NCI-H1436 (cell line): Measurements from ENCODE around the gene MRPS11.
"Not testable (repeated sequence)": the region's sequence is repeated elsewhere in the genome, so short reads cannot be mapped to it uniquely, and the experiment has no call there.

Experiments used
- DNase-seq: peaks from one replicate; lab custom pipeline; 2025; lab: John Stamatoyannopoulos, UW

The MRPS11 gene

DNA sequence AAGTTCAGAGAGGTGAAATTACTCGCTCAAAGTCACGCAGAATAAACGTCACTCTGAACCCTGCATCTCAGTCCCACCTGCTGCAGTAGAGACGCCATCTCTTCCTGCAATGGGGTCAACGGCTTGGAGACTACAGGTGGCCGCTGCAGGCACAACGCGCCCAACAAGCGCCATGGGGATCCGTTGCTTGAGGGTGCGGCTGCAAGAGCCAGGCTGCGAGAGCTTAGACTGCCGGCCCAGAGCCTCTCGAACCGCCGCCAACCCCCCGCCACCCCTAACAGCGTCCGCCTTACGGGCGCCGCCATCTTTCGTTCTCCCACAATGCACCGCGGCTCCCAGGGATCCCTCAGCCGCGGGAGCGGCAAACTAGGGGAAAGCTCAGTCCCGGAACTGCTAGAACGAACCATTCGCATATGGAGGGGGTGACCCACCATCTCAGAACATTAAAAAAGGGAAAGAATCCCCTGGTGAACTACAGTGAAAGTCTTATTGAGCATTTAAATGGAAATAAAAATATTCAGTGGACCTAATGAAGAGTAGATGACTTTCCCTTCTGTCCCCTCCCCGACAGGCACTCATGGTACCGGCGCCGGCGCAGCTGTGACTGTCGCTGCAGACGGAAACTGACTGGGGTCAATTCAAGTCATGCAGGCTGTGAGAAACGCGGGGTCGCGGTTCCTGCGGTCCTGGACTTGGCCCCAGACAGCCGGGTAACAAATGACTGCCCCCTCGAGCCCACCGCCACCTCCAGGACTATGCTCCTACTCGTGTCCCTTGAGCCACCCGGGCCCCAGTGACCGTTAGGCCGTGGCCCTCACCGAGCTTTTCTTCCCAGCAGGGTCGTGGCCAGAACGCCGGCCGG is at the start of gene MRPS11, which contains the start of gene MRPL46:
TSS of gene MRPS11 (plus strand) at position 636 of the 862 bp plus-strand sequence. CDS start at position 646, 10 bp downstream.
TSS of gene MRPL46 (minus strand) at position 316 of the 862 bp plus-strand sequence. CDS start at position 305, 11 bp downstream.
- DNase-seq: peak; percentile 88

- no peak for DNase-seq
Measured at GRCh38 chr15:88419830-88420229, 47.7 kb upstream of the MRPS11 start.

- no peak for DNase-seq
Measured at GRCh38 chr15:88423331-88423730, 44.2 kb upstream of the MRPS11 start.

DNA sequence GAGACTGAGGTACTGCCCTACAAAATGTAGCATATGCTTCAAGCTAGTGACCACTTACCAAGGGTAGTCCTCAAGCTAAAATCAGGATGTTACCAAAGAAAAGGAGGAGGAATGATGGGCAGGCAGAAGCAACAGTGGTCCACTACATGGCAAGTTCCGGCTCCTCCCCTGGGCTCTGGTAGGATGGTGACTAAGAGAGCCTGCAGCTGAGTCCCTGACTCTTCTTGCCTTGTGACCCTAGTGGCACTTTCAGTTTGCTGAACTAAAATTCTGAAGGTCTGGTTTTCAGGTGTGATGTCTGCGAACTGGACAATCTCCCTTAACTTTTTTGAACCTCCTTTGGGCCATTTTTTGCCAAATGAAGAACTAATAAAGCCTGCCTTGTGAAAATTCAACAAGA is 41.2 kb upstream of the MRPS11 start:
- no peak for DNase-seq

- DNase-seq: no peak
Measured at GRCh38 chr15:88428053-88428452, 39.5 kb upstream of the MRPS11 start.

GRCh38 chr15:88428805-88429605 is 38.5 kb upstream of the MRPS11 start:
- no peak for DNase-seq

GRCh38 chr15:88430051-88430450 is 37.5 kb upstream of the MRPS11 start:
- DNase-seq: no peak

- DNase-seq: no peak
Measured at GRCh38 chr15:88431441-88431840, 36.1 kb upstream of the MRPS11 start.

DNA sequence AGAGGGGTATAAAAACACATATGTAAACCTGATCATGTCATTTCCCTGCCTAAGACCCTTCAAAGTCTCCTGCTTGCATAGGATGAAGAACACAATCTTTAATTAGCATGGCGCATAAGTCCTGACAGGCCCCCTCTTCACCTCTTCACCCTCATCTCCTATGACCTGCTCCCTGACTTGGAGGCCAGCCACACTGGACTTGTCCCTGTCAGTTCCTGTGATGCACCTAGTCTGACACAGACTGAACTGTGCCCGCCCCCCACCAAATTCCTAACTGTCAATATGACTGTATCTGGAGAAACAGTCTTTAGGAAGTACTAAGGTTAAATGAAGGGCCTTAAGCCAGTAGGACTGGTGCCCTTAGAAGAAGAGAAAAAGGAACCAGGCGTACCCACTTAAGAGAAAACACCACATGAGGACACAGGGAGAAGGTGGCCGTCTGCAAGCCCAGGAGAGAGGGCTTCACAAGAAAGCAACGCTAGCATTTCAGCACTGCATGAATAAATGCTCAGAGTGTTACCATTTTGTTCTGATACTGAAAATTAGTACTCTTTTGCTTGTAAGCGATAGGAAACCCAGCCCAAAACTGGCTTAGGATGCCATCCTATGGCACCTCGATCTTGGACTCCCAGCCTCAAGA is 34.3 kb upstream of the MRPS11 start:
- DNase-seq: no peak

GRCh38 chr15:88434106-88434505 is 33.4 kb upstream of the MRPS11 start:
- DNase-seq: not testable (repeated sequence)

DNA sequence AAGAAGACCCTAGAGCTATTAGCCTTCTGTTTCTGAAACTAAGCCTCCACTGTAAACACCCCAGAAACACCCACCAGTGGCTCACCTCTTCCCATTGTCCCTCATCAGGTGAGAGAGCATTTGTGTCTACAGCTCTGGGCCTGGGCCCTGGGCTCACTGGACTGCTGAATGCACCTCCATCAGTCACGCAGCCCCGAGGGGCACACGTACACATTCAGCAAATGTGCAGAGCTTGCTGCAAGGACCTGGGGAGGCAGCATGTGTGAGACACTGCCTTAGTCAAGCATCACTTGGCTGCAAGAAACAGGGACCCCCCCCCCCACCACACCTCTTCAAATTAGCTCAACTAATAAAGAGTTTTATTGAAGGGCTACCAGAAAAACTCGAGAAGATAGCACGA is 29.3 kb upstream of the MRPS11 start:
- DNase-seq: no peak

DNA sequence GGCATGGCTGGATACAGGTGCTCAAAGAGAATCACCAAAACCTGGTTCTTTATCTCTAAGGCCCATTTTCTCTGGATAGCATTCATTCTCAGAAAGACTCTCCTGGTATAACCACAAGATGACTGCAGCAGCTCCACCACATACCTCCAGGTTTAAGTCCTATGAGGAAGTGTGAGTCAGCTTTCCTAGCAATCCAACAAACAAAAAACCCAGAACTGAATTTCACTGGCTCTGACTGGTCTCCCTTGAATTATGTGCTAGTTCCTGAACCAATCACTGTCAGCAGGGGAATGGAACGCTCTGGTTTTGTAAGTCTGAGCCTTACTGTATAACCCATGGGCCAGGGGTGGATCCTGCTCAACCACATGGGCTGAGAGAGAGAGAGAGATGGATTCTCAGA is 27.5 kb upstream of the MRPS11 start:
- no peak for DNase-seq

- DNase-seq: no peak
Measured at GRCh38 chr15:88441076-88441730, 26.3 kb upstream of the MRPS11 start.

GRCh38 chr15:88447206-88447605 is 20.3 kb upstream of the MRPS11 start:
- DNase-seq: no peak

GRCh38 chr15:88447741-88448140 is 19.8 kb upstream of the MRPS11 start:
- DNase-seq: no peak

DNA sequence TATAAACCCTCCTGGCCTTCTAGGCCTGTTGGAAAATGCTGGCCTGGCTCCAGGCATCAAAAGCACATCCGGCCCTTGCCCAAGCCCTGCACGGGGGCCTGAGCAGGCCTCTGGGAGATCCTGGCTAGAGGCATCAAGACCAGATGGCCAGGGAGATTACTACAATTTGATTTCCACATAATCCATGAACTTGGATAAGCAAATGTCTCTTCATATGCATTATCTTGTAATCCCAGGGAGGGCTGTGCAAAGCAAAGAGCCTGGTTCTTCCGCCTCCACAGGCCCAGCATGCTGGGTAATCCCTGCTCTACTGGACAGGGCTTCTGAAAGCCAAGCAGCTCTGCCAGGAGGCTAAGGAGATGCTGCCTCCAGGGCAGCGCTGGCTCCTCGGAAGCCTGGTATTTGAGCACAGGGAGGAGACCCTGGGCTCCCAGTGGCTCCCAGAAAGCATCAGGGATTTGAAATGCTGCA is 18.5 kb upstream of the MRPS11 start:
- DNase-seq: no peak

- DNase-seq: no peak
Measured at GRCh38 chr15:88449581-88449980, 17.9 kb upstream of the MRPS11 start.

GRCh38 chr15:88450125-88450798 is 17.2 kb upstream of the MRPS11 start:
- peak; percentile 2 for DNase-seq

DNA sequence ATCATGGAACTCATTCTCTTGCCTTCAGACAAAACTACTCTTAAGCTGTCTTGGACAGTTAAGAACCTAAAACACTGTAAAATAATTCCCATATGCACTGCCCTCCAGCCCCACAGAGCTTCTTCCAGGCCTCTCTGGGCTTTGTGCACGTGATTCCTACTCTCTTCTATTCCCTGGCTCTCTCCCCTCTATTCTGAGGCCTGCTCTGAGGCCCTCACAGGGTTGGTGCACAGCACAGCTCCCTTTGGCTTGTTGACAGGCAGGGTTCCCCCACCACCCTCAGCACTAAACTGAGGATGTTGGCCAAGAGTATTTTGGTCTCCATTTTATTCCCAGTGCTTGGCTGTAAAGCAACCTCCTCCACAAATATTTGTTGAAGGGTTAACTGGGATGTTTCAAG is 13.9 kb upstream of the MRPS11 start:
- no peak for DNase-seq

- DNase-seq: no peak
Measured at GRCh38 chr15:88454236-88454635, 13.3 kb upstream of the MRPS11 start.
